22Rv1 (cell line): ENCODE results near the gene MDM2.

Source experiments
- H3K27ac ChIP-seq: fragments of 450-650 bp; 2 replicates; pipeline ENCODE4 v1.5.1; 2017
- ZFX ChIP-seq: fragments of 450-650 bp; IDR thresholded peaks from 2 replicates; pipeline ENCODE4 v1.6.1; 2017; ENCODE audit warnings: antibody characterized with exemption, borderline replicate concordance
- TF ChIP-seq, protein P1 (sequence below): fragments of 450-650 bp; IDR thresholded peaks from 2 replicates; pipeline ENCODE4 v1.5.1; 2017; ENCODE audit warnings: mild to moderate bottlenecking

Gene MDM2

DNA sequence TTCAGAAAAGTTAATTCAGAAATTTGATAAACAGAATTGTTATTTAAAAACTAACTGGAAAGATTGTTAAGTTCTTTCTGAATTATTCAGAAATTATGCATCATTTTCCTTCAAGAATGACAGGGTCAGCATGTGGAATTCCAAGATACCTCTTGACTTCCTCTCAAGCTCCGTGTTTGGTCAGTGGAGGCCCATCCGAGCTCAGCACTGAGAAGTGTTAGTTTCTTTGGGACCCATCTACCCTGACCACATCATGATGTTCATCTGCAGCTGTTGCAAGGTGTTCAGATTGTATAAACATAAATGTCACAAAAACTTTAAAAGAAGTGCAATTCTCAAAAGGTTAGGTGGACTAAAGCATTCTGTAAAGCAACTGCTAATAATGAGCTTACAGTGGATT, 33.7 kb downstream of the MDM2 start:
- TF ChIP-seq, protein P1, sequence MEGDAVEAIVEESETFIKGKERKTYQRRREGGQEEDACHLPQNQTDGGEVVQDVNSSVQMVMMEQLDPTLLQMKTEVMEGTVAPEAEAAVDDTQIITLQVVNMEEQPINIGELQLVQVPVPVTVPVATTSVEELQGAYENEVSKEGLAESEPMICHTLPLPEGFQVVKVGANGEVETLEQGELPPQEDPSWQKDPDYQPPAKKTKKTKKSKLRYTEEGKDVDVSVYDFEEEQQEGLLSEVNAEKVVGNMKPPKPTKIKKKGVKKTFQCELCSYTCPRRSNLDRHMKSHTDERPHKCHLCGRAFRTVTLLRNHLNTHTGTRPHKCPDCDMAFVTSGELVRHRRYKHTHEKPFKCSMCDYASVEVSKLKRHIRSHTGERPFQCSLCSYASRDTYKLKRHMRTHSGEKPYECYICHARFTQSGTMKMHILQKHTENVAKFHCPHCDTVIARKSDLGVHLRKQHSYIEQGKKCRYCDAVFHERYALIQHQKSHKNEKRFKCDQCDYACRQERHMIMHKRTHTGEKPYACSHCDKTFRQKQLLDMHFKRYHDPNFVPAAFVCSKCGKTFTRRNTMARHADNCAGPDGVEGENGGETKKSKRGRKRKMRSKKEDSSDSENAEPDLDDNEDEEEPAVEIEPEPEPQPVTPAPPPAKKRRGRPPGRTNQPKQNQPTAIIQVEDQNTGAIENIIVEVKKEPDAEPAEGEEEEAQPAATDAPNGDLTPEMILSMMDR, result no peak

DNA sequence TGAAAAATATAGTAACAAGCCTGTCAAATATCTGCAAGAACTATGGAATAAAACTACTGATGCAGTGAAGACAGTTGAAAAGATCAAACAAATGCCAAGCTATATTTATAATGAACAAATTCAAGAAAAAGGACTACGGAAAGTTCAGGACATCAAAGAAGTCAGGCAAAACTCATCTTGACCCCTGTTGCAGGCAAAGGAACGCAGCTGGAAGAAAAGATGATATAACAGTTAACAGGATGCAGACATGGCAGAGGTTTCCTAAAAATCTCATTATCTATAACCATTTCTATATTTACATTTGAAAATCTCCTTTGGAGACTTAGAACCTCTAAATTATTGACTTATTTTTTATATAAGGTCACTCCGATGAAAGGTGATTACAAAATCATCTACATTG, 34.1 kb downstream of the MDM2 start:
- no peak overlapping the region for H3K27ac ChIP-seq
- no peak for TF ChIP-seq ZFX
- TF ChIP-seq, protein P1, result no peak

More for the DNA sequence above, 33.7 kb downstream of the MDM2 start:
- H3K27ac ChIP-seq, result no peak overlapping the region

DNA sequence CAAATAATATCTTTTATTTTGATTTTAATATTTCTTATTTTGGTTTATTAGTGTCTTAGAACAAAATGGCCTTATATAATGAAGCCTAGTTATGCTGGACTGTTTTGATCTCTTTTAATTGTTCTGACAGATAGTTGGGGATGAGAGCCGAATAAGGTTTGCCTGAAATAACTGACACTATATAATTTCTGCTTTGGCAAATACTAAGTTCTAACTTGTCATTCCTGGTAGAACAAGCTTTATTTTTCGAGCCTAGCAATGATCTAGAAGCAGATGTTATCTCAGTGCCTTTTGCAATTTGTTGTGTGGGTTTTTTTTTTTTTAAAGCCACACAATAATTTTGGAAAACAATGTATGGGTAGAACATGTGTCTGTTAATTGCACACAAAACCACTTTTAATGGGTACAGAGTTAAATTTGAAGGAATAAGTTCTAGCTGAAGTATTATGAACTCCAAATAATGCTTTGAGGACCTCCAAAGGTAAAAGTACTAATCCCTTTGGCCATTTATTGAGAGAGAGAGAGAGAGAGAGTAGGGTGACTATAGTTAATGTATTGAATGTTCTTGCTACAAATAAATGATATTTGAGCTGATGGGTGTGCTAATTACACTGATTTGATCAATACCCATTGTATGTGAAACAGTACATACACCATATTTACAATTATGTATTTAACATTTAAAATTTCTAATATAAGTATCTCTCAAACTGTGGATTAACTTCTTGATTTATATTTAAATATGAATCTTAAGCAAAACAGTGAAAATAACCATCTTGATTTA, 35.0 kb downstream of the MDM2 start:
- TF ChIP-seq, protein P1, result no peak
- TF ChIP-seq ZFX, result no peak
- no peak overlapping the region for H3K27ac ChIP-seq

DNA sequence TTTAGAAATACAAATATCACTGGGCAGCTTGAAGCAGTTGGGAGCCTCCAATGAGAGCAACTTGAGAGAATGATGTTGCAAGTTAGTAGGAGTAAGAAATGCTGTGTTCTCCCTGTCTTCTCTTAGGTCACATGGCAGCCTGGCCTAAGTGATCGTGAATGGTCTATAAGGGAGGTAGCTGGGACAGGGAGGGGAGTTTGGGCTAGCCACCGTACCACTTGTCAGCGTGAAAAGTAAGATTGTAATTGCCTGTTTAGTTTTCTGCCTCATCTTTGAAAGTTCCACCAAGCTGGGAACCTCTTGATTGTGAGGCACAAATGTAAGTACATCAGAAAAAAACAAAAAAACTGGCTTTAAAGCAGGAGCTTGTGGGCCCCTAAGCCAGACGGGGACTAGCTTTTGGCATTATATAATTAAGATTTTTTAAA, 36.4 kb downstream of the MDM2 start:
- TF ChIP-seq, protein P1, result no peak
- no peak for TF ChIP-seq ZFX
- no peak overlapping the region for H3K27ac ChIP-seq

DNA sequence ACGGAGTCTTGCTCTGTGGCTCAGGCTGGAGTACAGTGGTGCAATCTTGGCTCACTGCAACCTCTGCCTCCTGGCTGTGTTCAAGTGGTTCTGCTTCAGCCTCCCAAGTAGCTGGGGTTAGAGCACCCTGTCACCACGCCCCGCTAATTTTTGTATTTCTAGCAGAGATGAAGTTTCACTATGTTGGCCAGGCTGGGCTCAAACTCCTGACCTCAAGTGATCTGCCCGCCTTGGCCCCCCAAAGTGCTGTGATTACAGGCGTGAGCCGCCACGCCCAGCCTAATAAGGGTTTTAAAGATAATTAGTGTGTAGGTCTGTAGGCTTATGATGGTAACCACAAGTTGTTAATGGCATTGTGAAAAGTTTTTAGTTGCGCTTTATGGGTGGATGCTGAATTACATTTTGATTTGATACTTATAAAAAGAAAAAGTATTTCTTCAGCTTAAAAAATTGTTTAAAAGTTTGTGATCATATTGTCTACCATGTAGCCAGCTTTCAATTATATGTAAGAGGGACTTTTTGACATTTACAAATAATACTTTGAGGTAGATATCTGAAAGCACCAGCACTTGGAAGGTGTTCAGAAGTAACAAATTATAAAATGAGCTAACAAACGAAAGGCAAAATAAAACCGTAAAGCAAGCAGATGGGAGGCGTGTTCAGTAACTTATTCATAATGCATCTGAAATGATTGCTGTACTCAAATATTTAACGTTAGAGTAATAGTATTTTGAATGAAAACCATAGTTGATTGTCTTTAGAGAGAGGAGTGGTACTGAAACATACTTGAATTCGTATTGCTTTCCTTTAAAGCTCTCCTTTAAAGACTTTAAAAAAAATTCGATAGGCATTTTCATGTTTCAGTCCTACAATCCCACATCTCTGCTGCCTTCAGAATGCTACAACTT, 37.1 kb downstream of the MDM2 start:
- H3K27ac ChIP-seq, result no peak overlapping the region
- no peak for TF ChIP-seq ZFX
- TF ChIP-seq, protein P1, result no peak

DNA sequence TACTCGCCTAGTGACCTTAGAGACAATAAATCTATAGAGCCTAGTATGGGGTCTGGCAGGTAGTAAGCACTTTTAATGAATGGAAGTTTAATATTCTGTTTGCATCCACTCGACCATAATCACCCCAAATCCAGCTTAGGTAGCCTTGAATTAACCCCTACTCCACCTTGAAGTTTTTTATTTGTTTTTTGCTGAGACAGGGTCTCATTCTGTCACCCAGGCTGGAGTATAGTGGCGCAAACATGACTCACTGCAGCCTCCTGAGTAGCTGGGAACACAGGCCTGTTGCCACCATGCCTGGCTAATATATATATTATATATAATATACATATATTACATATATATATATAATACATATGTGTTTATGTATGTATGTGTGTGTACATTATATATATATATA, 38.8 kb downstream of the MDM2 start:
- no peak overlapping the region for H3K27ac ChIP-seq
- TF ChIP-seq, protein P1, result no peak
- TF ChIP-seq ZFX, result no peak

DNA sequence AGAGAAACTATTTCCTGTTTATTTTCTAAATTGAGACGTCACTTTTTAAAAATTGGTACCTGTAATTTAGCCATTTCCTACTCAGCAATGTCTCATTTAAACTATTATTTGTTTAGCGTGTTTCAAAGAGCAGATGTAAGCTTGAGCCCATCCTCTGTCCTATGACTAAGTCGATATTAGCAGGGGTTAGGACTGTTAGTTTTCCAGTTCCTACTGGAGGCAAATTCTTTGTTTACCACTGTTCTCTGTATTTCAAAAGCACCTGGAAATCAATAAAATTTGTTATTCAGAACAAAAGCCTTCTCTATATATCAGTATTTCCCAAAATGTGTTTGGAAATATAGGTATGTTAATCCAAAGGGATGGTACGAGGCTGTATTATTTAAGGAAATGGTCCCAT, 42.4 kb downstream of the MDM2 start:
- TF ChIP-seq ZFX, result no peak
- TF ChIP-seq, protein P1, result no peak
- no peak overlapping the region for H3K27ac ChIP-seq
